ENCODE results near the gene SMAP2.

SMAP2 gene

GRCh38 chr1:40386796-40387195 is 13.3 kb downstream of the SMAP2 start:
- TF ChIP-seq, protein P1, sequence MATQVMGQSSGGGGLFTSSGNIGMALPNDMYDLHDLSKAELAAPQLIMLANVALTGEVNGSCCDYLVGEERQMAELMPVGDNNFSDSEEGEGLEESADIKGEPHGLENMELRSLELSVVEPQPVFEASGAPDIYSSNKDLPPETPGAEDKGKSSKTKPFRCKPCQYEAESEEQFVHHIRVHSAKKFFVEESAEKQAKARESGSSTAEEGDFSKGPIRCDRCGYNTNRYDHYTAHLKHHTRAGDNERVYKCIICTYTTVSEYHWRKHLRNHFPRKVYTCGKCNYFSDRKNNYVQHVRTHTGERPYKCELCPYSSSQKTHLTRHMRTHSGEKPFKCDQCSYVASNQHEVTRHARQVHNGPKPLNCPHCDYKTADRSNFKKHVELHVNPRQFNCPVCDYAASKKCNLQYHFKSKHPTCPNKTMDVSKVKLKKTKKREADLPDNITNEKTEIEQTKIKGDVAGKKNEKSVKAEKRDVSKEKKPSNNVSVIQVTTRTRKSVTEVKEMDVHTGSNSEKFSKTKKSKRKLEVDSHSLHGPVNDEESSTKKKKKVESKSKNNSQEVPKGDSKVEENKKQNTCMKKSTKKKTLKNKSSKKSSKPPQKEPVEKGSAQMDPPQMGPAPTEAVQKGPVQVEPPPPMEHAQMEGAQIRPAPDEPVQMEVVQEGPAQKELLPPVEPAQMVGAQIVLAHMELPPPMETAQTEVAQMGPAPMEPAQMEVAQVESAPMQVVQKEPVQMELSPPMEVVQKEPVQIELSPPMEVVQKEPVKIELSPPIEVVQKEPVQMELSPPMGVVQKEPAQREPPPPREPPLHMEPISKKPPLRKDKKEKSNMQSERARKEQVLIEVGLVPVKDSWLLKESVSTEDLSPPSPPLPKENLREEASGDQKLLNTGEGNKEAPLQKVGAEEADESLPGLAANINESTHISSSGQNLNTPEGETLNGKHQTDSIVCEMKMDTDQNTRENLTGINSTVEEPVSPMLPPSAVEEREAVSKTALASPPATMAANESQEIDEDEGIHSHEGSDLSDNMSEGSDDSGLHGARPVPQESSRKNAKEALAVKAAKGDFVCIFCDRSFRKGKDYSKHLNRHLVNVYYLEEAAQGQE (IDR thresholded peaks at IDR 0.05; ENCODE audit: insufficient read depth in 1 of 2, low read depth in 2 of 2, low read length in 2 of 2): no peak

DNA sequence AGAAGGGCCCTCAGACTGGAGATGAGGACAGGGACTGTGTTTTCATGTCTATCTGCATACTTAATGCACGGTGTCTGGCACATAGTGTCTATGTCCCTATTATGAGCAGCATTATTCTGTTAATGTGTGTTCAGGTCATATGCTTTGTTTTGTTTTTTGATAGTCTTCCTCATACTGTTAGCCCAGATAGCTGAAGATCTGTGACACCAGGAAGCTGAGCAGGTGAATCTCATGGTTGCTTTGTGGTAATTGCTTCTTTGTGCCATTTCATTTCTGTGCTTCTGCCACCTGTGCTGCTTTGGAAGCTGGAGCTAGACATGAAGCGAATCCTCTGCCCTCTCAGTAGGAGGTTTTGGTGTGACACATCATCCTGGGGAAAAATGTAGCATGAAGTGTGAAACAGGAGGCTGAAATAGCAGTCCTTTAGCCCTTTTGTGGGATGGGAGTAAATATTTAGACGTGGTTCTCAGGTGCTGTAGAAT is 15.8 kb downstream of the SMAP2 start:
- TF ChIP-seq TAF1 (IDR thresholded peaks at IDR 0.05; ENCODE audit: borderline replicate concordance, insufficient read depth, low read length) (no peak), SIN3A (IDR thresholded peaks at IDR 0.05; ENCODE audit: borderline replicate concordance, insufficient read depth, low read length) (no peak)

GRCh38 chr1:40389871-40390560 is 16.5 kb downstream of the SMAP2 start:
- no peak for TF ChIP-seq FOXP2 (optimal IDR thresholded peaks at IDR 0.05; ENCODE audit: borderline replicate concordance, extremely low read depth, extremely low read length, insufficient read depth)
- TF ChIP-seq SIN3A (IDR thresholded peaks at IDR 0.05; ENCODE audit: borderline replicate concordance, insufficient read depth, low read length): no peak
- TF ChIP-seq, protein P1 (IDR thresholded peaks at IDR 0.05; ENCODE audit: insufficient read depth in 1 of 2, low read depth in 2 of 2, low read length in 2 of 2): no peak
- TF ChIP-seq POLR2AphosphoS5 (IDR thresholded peaks at IDR 0.05; ENCODE audit: low read depth, low read length): no peak
- TF ChIP-seq TAF1 (IDR thresholded peaks at IDR 0.05; ENCODE audit: borderline replicate concordance, insufficient read depth, low read length): no peak

DNA sequence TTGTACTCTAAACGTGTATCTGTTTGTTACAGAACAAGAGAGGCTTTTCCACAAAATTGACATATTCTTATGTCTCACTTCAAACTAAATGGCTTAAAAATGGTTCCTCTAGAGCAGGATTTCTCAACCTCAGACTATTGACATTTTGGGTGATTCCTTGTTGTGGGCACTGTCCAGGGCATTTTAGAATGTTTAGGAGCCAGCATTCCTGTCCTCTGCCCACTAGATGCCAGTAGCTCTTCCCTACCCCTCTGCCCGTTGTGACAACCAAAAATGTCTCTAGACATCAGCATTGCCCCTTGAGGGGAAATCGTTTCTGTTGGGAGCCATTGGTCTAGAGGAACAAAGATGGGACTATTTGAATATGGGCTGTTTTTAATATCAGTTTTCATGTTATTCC is 17.3 kb downstream of the SMAP2 start:
- TF ChIP-seq, protein P1 (IDR thresholded peaks at IDR 0.05; ENCODE audit: insufficient read depth in 1 of 2, low read depth in 2 of 2, low read length in 2 of 2): no peak
- TF ChIP-seq FOXP2 (optimal IDR thresholded peaks at IDR 0.05; ENCODE audit: borderline replicate concordance, extremely low read depth, extremely low read length, insufficient read depth) (no peak), SIN3A (IDR thresholded peaks at IDR 0.05; ENCODE audit: borderline replicate concordance, insufficient read depth, low read length) (no peak), POLR2AphosphoS5 (IDR thresholded peaks at IDR 0.05; ENCODE audit: low read depth, low read length) (no peak), TAF1 (IDR thresholded peaks at IDR 0.05; ENCODE audit: borderline replicate concordance, insufficient read depth, low read length) (no peak)

- no peak for TF ChIP-seq TAF1 (IDR thresholded peaks at IDR 0.05; ENCODE audit: borderline replicate concordance, insufficient read depth, low read length)
- TF ChIP-seq, protein P1 (IDR thresholded peaks at IDR 0.05; ENCODE audit: insufficient read depth in 1 of 2, low read depth in 2 of 2, low read length in 2 of 2): no peak
- TF ChIP-seq SIN3A (IDR thresholded peaks at IDR 0.05; ENCODE audit: borderline replicate concordance, insufficient read depth, low read length): no peak
- no peak for TF ChIP-seq POLR2AphosphoS5 (IDR thresholded peaks at IDR 0.05; ENCODE audit: low read depth, low read length)
- no peak for TF ChIP-seq FOXP2 (optimal IDR thresholded peaks at IDR 0.05; ENCODE audit: borderline replicate concordance, extremely low read depth, extremely low read length, insufficient read depth)
These were observed 18.2 kb downstream of the SMAP2 start for GRCh38 chr1:40391688-40392145.

Measured in PFSK-1 (cell line).